Epithelial cell of esophagus (primary cell): Measurements from ENCODE around the gene ARHGAP24.
A peak's percentile ranks its signal among the peaks of the same experiment; 100 is the strongest.

ENCODE experiments used
- DNase-seq: peaks from one replicate; pipeline ENCODE4 v3.0.0; 2010; ENCODE audit warnings: low read depth
- H3K4me3 ChIP-seq: 2 replicates; pipeline ENCODE4 v1.5.1; 2011; ENCODE audit warnings: mild to moderate bottlenecking, low read length, control low read depth
- TF ChIP-seq, protein P1 (sequence below): IDR thresholded peaks from 2 replicates; pipeline ENCODE4 v1.5.1; 2011; ENCODE audit warnings: low read depth, mild to moderate bottlenecking, low read length, control low read depth, inconsistent platforms; ENCODE audit not compliant: insufficient read depth; ENCODE audit errors: missing control alignments

ARHGAP24 gene

DNA sequence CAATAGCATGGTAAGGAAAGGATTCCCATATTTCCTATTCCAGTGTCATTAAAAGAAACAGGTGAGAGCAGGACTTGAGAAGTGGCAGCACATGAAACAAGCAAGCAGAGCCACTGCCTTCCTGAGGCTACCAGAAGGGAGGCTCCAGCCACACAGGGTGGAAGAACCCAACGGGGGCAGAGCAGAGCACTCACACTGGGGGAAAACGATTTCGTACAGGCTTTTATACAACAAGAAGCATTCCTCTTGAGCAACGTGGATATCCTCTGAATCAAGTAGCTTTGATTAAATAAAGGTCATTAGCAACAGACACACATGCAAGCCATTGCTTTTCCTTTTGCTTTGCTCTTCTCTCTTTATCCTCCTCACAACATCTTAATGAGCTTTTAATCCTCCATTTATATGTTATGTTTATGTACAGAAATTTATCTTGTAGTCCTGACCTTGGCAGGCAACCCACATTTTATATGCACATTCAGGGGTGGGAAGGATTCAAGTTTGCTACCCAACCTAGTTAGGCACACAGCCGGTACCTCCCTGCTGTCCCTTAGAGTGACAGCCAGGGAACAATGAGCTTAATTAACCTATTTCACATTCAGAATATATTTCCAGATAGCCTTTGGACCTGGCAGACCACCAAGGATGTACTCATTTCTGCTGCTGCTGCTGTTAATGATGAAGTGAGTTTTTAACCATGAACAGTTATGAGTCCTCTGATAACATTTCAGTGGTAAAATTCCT lies 202.1 kb downstream of the ARHGAP24 start:
- no peak for DNase-seq

DNA sequence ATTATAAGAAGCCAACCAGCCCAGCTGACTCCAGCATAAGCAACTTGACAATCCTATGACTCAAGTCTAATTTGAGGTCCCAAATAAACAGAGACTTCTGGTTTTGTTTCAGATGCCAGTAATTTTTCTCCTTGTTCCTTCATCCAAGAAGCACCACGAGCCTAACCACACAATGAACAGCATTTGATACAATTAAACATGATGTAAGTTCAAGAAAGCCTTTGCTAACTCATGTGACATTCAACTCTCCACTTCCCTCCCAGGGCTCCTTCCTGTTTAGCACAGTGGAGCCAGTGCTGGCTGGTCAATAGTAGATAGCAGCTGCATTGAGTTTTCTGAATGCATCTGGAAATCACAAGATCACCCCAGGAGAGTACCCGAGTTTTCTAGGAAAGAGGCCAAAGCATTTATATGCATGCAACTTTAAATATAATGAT lies 206.3 kb downstream of the ARHGAP24 start:
- DNase-seq: peak; percentile 8
- TF ChIP-seq, protein P1, sequence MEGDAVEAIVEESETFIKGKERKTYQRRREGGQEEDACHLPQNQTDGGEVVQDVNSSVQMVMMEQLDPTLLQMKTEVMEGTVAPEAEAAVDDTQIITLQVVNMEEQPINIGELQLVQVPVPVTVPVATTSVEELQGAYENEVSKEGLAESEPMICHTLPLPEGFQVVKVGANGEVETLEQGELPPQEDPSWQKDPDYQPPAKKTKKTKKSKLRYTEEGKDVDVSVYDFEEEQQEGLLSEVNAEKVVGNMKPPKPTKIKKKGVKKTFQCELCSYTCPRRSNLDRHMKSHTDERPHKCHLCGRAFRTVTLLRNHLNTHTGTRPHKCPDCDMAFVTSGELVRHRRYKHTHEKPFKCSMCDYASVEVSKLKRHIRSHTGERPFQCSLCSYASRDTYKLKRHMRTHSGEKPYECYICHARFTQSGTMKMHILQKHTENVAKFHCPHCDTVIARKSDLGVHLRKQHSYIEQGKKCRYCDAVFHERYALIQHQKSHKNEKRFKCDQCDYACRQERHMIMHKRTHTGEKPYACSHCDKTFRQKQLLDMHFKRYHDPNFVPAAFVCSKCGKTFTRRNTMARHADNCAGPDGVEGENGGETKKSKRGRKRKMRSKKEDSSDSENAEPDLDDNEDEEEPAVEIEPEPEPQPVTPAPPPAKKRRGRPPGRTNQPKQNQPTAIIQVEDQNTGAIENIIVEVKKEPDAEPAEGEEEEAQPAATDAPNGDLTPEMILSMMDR: no peak
- H3K4me3 ChIP-seq: no peak overlapping the region

More for the DNA sequence above, 202.1 kb downstream of the ARHGAP24 start:
- TF ChIP-seq, protein P1: no peak
- no peak overlapping the region for H3K4me3 ChIP-seq

DNA sequence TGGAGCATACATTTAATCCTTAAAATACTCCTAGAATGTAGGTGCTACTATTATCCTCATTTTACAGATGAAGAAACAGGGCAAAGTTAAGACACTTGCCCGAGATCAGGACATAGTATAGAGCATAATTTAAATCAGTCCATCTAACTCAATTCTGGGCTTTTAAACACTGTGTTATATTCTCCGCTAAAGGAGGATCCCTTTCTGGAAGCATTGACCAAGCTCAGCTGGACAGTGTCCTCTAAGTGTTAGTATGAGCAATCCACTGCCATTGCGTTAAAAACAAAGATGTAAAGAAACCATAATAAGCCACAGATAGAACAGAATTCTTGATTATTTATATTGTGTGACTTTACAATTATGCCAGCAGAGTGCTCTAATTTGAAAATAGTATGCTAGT lies 207.0 kb downstream of the ARHGAP24 start:
- DNase-seq: no peak
- H3K4me3 ChIP-seq: no peak overlapping the region
- TF ChIP-seq, protein P1: no peak

DNA sequence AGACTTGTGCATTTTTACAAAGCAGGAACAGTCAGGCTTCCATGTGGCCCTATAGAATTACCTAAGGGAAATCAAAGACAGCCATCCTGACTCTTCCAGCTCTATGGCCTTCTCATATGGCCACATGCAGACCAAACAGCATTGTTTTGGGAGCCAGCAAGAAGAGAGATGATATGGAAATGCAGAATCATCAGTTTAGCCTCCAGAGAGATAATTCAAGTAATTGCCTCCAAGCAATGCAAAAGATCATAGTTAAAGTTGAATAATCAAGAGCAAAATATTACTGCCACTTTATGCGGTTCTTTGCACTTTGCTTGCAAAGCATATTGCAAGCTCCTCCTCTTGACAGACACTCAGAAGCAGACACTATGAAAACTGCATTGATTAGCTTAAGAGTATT lies 207.4 kb downstream of the ARHGAP24 start:
- H3K4me3 ChIP-seq: no peak overlapping the region
- TF ChIP-seq, protein P1: no peak
- no peak for DNase-seq

DNA sequence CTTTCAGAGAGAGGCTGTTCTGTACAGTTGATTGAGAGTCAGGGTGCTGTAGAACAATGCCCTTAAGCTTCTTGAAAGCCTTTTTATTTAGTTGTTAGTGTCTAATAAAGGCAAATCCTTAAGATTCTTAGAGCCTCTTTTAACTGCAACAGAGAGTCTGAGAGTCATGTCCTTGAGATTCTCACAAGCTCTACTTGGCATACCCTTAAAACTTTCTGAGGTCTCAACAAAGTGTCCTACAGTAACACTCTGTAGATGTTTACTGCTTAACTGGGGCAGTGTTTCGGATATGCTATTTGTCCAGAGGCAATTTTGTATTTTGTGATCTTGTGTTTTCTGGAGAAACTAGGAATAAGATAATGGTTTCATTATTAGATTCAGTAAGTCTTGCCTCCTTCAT lies 209.7 kb downstream of the ARHGAP24 start:
- H3K4me3 ChIP-seq: no peak overlapping the region
- TF ChIP-seq, protein P1: no peak
- DNase-seq: no peak

DNA sequence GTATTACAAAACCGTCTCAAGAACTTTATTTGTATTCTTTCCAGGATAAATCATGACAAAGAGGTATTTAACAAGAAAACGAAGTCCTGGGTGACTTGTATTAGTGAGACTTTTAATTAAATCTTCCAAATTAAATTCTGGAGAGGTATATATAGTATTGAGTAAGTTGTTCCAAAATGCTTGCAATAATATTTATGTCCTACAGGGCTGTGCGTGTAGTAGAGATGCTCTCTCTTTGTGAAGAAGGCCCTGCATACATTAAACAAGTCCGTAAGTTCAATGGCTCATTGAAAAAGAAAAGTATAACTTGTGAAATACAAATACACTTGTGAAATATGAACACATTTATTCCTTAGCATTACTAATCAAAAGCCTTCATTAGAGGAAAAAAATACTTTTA lies 211.4 kb downstream of the ARHGAP24 start:
- TF ChIP-seq, protein P1: no peak
- no peak overlapping the region for H3K4me3 ChIP-seq
- DNase-seq: no peak

DNA sequence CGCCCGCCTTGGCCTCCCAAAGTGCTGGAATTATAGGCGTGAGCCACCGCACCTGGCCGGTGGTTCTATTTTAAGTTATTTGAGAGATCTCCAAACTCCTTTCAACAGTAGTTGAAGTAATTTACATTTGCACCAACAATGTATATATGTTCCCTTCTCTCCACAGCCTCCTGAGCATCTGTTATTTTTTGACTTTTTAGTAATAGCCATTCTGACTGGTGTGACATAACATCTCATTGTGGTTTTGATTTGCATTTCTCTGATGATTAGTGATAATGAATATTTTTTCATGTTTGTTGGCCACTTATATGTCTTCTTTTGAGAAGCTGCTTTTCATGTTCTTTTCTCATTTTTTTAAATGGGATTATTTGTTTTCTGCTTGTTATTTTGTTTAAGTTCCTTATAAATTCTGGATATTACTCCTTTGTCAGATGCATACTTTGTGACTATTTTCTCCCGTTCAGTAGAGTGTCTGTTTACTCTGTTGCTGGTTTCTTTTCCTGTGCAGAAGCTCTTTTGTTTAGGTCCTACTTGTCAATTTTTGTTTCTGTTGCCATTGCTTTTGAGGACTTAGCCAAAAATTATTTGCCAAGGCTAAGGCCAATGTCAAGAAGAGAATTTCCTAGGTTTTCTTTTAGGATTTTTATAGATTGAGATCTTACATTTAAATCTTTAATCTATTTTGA lies 213.2 kb downstream of the ARHGAP24 start:
- DNase-seq: no peak
- TF ChIP-seq, protein P1: no peak
- no peak overlapping the region for H3K4me3 ChIP-seq
